GM21390 (cell line): ENCODE results near the gene HSPB9.
"Not testable (repeated sequence)": the region's sequence is repeated elsewhere in the genome, so short reads cannot be mapped to it uniquely, and the experiment has no call there.

Experiments
- ATAC-seq: cut with Tn5 transposase; IDR thresholded peaks from one replicate; pipeline ENCODE4 v1.9.1; 2021; ENCODE audit not compliant: unreplicated experiment

HSPB9 gene

DNA sequence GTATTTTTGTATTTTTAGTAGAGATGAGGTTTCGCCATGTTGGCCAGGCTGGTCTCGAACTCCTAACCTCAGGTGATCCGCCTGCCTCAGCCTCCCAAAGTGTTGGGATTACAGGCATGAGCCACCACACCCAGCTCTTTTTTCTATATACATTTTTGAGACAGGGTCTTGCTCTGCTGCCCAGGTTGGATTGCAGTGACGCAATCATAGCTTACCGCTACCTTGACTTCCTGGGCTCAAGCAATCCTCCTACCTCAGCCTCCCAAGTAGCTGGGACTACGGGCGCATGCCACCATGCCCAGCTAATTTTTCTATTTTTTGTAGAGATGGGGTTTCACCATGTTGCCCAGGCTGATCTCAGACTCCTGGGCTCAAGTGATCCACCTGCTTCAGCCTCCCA lies 18.1 kb downstream of the HSPB9 start:
- ATAC-seq: not testable (repeated sequence)

DNA sequence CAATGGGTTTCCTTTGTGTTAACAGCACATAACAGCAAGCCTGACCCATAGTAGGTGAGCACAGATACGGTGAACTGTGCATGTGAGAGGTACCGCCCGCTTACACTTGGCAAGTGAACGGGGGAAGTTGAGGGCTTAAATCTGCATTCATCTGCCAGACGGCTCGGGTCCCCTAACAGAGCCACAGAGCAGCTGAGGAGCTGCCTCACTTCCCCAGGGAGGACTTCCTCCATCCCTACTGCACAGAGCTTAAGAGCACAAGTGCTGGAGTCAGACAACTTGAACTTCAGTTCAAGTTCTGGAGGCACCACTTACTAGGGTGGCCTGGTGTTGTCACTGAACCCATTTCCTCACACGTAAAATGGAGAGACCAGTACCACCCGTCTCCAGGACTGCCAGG lies 18.8 kb downstream of the HSPB9 start:
- ATAC-seq: no peak

DNA sequence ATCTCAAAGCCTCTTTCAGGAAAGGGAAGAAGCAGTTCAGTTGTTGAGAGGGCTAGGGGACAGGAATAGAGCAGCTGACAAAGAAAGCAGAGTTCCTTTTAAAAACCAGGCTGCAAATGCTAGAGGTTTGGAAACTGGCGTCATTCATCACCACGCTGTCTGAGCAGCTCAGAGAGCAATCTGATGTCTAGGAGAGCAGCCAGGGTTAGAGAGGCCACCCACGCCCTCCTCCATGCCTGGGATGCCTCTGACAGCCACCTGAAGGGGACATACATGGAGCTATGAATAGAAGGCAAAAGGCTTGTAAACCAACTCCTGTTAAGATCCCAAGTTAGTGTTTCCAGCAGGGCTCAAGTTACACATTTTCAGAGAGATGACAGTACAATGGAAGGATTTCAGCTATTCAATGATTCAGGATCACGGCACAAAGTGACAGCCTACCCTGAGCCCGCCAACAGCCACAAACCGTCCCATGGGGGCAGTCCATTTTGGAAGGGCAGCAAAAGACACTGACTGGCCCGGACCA lies 19.8 kb downstream of the HSPB9 start:
- ATAC-seq: no peak

DNA sequence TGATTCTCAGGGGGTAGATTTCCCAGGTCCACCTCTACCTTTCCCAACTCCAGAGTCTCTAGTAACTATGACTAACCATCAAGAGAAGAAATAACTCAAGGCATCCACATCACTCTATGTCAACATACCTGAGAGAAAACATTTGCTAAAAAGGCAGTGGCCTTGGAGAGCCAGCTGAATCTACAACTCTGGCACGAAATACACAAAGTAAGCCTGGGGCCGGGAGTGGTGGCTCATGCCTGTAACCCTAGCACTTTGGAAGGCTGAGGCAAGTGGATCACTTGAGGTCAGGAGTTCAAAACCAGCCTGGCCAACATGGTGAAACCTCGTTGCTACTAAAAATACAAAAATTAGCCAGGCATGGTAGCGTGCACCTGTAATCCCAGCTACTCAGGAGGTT lies 20.5 kb downstream of the HSPB9 start:
- ATAC-seq: not testable (repeated sequence)

DNA sequence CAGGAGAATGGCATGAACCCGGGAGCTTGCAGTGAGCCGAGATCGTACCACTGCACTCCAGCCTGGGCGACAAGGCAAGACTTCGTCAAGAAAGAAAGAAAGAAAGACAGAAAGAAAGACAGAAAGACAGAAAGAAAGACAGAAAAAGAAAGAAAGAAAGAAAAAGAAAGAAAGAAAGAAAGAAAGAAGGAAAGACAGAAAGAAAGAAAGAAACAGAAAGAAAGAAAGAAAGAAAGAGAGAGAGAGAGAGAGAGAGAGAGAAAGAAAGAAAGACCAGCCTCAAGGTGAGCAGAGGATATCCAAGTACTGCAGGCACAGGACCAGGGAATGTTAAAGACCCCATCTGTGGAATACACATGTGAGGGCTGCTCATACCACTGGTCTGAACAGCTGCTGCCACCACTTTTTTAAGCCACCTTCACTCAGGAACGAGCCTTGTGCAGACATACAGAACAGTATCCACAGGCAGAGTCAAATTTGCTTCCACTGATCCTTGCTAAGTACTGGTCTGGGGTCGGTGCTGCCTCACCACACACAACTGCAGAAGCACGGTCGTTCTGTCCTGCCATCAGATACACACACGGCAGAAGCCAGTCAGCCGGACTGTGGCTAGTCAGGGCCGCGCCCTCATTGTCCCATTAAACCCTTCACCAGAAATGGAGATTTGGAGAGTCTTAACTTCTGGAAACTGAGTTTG lies 24.5 kb downstream of the HSPB9 start:
- no peak for ATAC-seq

DNA sequence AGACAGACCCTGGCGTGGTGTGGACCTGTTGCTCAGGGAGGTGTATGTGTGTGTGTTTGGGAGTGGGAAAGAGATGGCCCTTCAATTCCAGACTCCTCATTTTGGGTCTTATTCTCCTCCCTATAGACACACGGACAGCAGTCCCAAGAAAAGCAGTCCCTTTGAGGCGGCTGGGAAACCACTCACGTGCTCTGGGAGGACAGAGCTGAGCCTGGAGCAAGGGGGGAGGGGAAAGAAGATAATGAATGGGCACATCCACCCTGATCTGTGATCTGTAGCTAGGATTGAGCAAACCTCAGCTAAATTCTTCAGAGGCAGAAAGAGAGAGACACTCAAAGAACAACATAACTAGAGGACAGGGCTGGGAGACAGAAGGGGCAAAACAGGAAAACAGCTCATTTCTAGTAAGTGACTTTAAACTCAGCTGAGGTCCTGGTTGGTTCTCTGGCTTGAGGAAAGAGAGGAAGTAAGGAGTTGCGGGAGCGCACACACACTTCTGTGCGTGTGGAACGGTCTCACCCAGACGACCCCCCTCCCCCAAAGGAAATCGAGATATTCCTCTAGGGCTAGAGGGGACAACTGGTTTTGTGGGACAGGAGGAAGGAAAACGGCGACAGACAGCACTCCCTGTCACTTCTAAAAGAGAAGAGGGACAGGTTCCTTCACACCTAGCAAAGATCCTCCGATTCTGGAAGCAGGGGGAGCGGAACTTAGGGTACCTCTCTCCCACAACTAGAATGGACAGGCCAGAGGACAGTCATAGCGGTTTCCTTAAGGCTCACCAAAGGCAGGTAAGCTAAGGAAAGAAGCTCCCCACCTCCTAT lies 31.5 kb downstream of the HSPB9 start:
- no peak for ATAC-seq

DNA sequence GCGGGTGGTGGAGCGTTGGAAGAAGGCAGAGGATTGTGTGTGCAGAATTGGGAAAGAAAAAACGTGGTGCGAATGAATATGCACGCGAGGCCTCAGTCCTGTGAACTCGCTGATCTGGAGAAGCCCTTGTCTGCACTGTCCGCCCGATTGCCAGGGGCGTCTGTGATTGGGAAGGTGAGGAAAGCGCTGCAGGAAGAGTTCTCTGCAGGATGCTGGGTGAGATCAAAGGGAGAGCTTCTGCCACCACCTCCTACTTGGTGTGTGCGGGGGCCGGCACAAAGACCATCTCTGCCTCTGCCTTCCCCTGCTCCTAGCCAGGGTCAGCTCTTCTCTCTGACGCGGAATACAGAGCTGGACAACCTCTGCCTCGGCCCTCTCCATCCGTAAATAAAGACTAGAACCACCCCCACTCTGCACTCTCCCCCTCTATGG lies 33.0 kb downstream of the HSPB9 start:
- no peak for ATAC-seq

DNA sequence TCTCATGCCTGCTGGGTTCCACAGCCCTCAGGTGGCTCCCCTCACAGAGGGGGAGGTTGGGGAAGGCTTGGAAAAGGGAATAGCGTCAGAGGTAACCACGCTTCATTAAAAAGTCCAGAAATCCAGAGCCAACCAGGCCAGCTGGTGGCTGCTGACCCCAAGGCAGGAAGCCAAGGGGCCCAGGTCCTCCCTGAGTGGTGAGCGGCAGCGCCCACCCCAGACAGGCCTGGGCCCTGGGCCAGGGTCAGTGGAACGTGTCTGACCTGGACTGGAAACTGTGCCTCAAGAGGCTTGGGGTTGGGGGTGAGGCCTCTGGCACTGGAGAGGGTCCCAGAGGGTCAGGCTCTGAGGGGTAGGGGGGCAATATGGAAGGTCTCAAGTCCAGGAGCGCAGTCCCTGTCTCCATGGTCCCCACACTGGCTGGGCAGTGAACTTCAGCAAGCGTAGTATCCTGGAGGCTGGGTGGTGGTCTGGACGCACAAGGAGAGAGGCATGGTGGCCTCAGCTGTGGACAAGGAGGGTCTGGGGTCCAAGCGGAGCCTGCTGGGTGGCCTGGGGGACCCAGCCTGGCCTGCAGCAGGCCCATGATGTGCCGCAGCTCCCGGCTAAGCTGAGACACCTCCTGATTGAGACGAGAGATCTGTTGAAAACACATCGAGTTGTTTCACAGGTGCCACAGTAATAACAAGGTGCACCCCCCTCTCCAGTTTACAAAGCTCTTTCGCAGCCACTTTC lies 37.4 kb downstream of the HSPB9 start:
- ATAC-seq: no peak

DNA sequence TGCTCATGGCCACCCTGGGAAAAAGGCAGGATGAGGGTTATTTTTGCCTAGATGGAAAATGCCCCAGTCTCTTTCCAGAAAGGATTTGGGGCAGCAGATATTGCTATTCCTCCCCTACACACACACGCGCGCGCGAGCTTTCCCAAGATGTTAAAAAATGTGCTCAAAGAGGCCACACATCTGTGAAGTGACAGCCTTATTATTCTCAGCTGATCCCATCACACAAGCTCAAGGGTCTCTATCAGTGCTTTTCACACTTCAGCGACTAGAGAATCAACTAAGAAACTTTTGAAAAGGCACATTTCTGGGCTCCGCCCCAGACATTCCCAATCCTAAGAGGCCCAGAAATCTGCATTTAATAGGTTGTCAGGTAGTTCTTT lies 37.9 kb downstream of the HSPB9 start:
- ATAC-seq: no peak

DNA sequence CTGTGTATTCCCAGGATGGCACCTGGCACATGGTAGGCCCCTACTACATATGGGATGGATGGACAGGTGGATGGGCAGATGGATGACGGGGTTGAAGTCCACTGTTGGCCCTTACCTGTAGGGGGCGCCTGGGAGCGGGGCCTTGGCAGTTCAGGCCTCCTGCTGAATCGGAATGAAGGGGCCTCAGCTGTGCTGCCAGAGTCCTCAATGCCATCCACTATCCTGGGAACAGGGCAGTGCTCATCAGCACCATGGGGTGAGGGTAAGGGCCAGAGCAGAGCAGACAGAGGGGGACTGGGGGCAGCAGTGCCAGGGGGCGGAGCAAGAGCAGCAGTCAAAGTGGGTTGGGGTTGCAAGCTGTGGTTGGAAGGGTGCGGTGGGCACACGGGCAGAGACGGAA lies 40.5 kb downstream of the HSPB9 start:
- ATAC-seq: no peak

DNA sequence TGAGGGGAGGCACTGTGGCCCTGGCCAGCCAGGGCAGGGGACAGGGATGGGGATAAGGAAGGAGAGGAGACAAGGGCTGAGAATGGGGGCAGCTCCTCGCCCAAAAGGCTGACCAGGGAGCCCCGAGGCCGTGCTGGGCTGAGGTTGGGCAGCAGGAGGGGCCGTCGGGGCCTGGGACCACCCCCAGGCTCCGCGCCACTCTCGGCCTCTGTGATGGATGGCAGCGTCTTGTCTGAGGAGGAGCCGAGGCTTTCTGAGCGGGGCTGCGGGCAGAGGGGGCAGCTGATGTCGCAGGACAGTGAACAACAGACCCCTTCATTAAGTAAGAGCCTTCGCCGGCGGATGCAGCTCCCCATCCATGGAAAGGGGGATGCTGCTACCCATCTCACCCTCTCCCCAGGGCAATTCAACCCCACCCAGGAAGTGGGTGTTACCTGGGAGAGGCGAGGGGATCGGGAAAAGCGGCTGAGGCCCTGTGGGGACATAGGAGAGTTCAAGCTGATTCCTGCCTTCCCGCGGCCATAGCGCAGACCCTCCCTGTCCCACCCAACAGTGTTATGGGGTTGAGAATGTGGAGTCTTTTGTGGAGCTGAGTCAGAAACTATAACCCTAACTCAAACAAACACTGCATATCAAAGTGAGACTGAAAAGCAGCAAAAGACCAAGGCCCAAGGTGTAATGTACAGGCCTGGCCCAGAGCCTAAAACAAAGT lies 41.2 kb downstream of the HSPB9 start:
- ATAC-seq: no peak

DNA sequence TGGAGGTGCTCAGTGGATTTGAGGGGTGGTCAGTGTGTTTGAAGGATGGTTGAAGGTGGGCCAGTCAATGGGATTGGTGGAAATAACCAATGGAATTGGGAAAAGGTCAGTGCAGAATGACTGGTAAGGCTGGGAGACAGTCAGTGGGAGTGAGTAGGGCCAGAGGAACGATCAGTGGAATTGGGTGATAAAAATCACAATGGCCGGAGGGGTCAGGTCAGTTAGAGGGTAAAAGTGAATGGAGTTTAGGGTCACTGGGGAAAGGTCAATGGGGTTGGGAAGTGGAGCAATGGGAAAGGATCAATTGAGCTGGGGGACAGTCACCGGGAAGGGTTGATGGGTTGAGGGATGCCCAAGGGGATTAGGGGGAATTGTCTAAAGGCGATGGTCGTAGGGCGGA lies 43.1 kb downstream of the HSPB9 start:
- ATAC-seq: no peak

DNA sequence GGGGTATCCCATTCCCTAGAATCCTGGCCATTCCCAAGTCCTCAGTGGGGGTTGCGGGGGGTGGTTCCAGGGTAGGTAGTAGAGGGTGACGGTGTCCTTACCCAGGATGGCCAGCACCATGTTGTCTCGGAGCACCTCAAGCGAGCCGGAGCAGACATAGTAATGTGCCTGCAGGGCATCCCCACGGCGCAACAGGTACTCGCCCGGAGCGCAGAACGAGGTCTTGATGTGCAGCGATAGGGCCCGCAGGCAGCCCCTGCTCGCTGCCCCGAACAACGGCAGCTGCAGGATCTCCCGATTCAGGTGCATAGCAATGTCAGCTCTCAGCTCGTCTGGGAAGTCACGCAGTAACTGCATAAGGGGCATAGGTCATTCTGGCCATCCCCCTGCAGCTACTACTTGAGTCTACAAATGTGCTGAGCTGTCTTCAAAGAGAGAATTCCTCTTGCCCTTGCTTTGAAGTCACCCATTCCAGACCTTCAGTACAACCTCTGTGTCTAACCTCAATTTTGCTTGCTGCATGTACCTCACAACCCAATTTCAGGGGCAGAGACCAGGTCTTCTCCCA lies 43.7 kb downstream of the HSPB9 start:
- ATAC-seq: no peak

DNA sequence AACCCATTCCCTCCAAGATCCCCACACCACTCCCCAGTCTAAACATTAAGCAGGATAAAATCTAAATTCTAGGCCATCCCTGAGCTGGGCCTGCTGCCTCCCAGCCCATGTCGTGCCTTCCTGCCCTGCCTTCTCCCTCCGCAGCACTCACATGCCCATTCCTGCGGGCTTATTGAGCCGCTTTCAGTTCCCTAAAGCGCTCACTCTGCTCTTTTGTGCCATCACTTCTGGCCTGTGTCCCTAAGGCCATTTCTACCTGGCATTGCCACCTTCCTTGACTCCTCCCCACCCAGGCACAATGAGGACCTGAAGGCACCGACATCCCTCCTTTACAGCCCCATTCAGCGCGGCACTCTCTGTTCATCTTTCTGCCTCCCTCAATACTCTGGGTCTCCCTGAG lies 45.2 kb downstream of the HSPB9 start:
- no peak for ATAC-seq

DNA sequence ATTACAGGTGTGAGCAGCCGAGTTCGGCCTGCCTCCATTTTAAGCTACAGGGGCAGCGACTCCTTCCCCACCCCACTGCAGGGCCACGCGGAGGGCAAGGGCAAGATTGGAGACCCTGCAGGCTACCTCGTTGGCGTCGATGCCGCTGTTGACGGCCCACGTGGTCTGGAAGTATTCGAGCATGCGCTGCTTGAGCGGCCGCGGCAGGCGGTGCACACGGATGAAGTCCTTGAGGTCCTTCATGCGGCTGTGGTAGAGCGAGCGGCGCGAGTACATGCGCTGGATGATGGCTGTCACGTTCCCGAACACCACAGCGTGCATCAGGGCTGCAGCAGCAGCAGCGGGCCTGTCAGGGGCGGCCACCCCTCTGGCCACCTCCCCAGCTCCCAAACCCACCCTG lies 46.7 kb downstream of the HSPB9 start:
- ATAC-seq: no peak

DNA sequence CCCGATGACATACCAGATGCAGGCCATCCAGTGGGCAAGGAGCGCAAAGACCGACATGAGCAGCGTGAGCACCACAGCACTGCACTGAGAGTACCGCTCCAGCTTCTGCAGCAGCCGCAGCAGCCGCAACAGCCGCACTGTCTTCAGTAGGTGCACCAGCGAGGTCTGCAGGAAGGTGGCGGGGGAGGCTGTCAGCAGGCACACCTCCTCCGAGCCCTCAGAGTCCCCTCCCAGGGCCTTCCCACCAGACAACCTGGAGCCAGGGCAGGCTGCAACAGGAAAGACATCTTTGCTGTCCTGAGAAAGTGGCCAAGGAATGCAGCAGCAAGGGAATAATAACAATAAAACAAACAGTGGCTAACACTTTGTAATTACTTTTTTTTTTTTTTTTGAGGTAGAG lies 49.2 kb downstream of the HSPB9 start:
- no peak for ATAC-seq
